Erythroblast (primary cell): Measurements from ENCODE around the gene PIAS1.

ENCODE experiments used
- GATA1 ChIP-seq: IDR thresholded peaks from 2 replicates; pipeline ENCODE4 v1.6.1; 2011; ENCODE audit warnings: low read depth, mild to moderate bottlenecking, control low read depth, low read length, moderate library complexity
- POLR2A ChIP-seq: IDR thresholded peaks from 2 replicates; pipeline ENCODE4 v1.6.1; 2011; ENCODE audit warnings: mild to moderate bottlenecking, low read length

DNA sequence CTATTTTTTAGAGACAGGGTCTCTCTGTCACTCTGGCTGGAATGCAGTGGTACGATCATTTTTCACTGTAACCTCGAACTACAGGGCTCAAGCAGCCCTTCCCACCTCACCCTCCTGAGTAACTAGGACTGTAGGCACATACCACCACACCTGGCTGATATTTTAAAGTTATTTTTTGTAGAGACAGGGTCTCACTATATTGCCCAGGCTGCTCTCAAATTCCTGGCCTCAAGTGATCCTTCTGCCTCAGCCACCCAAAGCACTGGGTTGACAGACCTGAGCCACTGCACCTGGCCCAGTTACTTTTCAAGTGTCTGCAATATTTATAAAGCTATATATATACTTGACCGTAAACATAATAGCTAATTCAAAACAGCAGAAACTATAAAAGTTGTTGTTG, 75.0 kb downstream of the PIAS1 start:
- TF ChIP-seq POLR2A (no peak), GATA1 (no peak)
